Cerebellar nuclear complex (tissue), 1 donor: ENCODE results near the gene YIPF1.

Experiments used
- DNase-seq, 2 experiments: peaks; one replicate each; lab custom pipeline; 2025; lab: John Stamatoyannopoulos, UW

YIPF1 gene

GRCh38 chr1:53889304-53890298, at the start of gene YIPF1:
YIPF1 (minus strand) TSS chr1:53889797; CDS start chr1:53888937, 860 bp downstream.
- peak; percentile 47 to 78 for DNase-seq

DNA sequence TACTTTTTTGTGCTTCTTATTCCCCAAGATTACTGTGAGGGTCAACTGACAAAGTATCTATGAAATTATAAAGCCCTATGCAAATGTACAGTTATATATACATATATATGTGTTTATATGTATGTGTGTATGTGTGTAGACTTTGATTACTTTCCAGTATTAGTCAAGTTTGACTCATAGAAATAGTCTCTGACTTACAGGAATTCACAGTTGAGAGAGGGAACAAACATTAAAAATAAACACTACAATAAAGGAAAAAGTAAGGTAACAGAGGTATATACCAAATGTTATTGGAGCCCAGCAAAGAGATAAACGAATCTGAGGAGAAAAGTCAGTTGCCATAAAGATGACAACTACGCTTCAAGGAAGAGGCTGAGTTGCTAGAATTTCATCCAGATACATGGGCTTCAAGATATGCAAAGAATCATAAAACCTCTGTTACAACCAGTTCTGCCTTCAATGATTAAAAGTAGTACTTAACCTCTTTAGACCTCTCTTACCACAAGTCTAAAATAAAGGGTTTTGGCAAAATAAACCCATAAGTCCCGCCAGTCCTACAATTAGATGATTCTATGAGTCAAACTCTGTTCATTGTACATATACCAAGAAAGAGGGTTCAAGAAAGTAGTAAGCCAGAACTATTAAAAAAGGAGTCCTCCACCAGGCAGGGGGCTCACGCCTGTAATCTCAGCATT, 48.7 kb upstream of the YIPF1 start:
- no peak for DNase-seq

GRCh38 chr1:53936430-53936829, 46.8 kb upstream of the YIPF1 start:
- no peak for DNase-seq

DNA sequence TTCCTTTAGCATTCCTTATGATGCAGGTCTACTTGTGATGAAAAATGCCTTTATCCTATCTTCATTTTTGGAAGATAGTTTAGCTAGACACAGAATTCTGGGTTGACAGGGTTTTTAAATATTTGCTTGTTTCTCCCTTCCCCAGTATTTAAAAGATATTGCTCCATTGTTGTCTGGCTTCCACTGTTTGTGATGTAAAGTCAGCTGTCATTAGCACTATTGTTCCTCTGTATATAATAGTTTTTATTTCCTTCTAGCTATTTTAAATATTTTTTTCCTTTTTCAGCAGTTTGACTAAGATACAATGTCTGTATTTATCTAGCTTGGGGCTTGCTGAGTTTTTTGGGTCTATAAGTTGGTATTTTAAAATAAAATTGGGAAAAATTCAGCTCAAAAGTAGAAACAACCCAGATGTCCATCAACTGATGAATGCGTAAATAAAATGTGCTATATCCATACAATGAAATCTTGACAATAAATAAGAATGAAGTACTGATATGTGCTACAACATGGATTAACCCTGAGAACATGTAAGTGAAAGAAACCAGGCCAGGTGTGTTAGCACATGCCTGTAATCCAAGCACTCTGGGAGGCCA, 44.7 kb upstream of the YIPF1 start:
- no peak for DNase-seq

DNA sequence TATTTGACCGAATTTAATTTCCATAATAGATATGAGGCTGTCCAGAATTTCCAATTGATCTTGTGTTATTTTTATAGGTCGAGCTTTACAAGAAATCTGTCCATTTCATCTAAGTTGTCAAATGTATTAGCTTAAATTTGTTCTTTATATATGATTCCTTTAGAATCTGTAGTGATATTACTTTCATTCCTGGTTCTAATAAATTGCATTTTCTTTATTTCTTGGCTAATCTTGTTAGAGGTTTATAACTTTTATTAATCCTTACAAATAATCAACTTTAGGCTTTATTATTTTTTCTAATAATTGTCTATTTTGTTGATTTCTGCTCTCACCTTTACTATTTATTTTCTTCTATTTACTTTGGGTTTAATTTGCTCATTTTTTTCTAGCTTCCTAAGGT, 41.9 kb upstream of the YIPF1 start:
- DNase-seq: no peak

DNA sequence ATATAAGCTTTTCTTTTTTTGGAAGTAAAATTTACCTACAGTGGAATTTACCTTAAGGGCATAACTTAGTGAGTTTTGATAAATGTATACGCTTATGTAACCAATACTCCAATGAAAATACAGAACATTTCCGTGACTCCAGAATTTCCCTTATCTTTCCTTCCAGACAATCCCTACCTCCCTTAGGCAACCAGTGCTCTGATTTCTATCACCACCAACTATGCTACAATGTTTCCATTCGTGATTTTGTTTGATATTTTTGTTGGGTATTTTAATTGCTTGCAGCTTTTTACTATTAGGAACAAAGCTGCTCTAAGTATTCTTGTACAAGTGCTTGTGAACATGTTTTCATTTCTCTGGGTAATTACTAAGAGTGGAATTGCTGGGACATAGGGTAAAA, 41.3 kb upstream of the YIPF1 start:
- DNase-seq: no peak

DNA sequence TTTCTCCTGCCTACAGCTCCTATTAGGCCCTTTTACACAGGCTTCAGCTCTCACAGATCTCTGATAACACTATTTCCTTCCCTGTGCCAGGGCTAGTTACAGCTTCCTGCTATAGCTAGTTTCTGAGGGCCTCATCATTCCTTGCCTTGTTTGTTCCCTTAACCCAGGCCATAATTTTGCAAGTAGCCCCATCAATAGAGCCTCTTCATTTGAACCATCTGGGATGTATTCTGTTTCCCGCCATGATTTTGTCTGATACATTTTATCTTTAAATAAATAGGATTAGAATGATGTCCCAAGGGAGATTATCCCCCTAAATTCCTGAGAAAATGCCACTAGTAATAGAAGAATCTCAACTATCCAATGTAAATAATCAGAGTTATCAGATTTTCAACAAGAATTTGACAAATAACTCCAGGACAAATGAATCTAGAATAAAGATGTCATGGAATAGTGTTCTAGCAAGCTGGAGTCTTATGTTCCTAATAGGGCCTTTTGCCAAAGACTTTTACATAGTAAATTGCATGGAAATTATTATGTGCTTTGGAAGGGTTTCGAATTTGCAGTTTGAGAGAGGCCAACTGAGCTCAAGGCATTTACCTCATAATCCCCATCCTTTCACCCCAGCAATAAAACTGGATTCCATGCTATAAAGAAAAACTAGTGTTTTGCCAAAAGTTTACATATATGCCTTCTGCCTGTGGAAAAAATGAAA, 39.8 kb upstream of the YIPF1 start:
- no peak for DNase-seq

- DNase-seq: no peak
Measured at GRCh38 chr1:53927376-53927881, 37.8 kb upstream of the YIPF1 start.

GRCh38 chr1:53919675-53920066, 30.1 kb upstream of the YIPF1 start:
- DNase-seq: no peak

- DNase-seq: no peak
Measured at GRCh38 chr1:53918343-53918742, 28.7 kb upstream of the YIPF1 start.

DNA sequence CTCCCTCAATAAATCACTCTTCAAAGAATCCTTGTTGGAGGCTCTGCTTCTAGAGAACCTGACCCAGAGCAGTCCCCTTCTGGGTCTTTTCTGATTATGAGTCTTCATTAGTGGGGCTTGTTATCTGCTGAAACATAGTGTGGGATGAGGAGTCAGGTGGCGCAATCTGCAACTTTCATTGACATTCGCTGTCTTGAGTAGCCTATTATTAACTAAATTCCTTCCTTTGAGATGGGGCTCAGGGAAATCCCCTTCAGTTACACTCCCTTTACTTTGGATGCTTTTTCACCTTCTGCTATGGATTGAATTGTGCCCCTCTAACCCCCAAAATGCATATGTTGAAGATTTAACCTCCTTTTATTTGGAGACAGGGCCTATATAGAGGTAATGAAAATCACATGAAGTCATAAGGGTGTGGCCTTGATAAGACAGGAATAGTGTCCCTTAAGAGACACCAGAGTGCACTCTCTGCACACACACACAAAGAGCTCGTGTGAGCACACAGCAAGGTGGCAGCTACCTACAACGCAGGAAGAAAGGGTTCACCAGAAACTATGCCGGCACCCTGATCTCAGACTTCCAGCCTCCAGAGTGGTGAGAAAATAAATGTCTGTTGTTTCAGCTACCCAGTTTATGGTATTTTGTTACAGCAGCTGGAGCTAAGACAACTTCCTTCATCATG, 23.9 kb upstream of the YIPF1 start:
- no peak for DNase-seq

- DNase-seq: no peak
Measured at GRCh38 chr1:53911442-53911841, 21.8 kb upstream of the YIPF1 start.

DNA sequence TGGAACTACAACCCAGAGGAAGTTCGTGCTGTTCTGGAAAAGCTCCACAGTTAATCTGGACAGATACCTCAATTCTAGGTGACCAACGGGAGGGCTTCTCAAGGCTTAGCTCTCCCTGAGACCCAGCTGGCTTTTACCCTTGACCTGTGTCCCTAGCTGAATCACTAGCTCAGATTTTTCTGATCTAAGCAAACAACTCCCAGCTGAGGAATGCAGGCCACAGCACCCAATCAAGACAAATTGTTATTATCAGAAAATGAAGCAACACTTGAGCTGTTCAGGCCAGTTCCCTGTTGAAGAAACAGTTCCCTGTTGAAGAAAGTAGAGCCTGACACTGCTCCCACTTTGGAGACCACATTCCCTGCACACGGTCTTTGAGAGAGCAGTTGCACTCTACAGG, 20.3 kb upstream of the YIPF1 start:
- DNase-seq: no peak

- no peak for DNase-seq
Measured at GRCh38 chr1:53906121-53906520, 16.5 kb upstream of the YIPF1 start.

DNA sequence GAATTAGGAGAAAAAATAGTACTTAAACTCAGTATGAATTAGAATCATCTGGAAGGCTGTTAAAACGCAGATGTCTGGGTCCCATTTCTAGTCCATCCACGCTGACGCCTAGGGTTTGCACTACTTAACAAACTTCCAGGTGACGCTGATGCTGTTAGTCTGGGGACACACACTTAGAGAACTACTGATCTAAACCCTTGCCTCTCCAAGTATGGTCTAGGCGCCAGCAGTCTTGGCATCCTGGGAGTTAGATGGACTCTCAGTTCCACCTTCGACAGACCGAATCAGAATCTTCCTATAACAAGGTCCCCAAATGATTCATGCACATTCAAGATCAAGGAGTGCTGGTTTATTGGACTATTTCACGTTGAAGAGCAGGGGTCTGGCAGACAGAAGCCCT, 15.9 kb upstream of the YIPF1 start:
- no peak for DNase-seq

DNA sequence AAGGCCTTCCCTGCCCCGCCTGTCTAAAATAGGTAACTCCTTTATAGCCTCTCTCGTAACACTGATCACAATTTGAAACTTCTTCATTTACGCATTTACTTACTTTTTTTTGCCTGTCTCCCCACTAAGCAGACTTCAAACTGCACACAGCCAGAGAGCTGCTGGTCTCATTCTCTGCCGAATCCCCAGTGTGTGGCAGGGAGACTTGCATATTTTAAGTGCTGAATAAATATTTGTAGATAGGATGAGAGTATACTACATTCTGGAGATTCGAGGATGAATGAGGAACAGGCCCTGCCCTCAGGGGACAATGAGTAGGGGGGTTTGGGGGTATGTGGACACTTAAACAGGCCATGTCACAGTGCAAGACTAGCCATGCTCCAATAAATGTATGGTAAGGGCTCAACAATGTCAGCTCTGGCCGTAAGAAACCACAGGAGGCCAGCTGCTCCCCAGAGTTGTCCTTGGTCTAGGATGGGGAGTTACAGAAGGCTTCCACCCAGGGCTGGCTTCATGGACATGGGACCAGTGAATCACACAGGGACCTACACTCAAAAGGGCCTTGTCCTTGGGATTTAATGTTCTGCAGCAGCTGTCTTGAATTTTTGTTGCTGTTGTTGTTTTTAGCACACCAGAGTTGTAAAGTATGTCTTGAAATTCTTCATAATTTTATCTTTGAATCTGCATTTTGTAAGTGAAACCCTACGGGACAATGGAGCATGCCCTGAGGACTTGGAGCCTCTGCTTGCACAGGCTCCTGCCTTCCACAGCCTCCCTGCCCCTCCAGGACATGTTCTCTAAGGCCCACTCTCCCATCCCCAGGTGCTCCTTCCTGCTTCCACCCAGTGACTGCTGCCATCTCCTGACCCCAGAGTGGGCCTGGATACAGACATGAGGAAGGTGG, 12.9 kb upstream of the YIPF1 start:
- no peak for DNase-seq

GRCh38 chr1:53899708-53900107, 10.1 kb upstream of the YIPF1 start:
- no peak for DNase-seq

GRCh38 chr1:53899206-53899628, 9.6 kb upstream of the YIPF1 start:
- no peak for DNase-seq

DNA sequence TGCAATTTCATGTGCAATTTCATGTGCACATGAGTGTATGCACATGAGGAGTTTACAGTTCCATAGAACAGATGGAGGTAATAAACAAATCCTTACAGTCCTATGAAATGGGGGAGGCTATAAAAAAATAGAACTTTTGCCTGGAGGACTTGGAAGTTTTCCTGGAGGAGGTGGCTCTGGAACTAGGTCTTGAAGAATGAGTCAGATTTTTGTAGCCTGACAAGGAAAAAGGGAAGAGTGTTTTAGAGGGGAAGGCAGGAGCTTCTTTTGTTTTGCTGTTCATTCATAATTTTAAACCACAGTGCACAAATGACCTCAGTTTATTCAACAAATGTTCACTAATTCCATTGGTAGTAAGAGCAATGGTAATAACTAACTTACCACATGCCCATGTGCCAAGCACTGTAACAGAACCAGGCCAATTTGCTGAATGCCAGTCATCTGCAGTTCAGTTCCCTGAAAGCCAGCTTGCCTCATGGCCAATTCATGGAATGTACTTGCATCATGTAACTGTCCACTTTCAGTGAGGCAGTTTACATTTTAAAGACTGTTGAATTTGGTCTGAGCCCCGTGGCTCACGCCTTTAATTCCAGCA, 7.1 kb upstream of the YIPF1 start:
- no peak for DNase-seq

DNA sequence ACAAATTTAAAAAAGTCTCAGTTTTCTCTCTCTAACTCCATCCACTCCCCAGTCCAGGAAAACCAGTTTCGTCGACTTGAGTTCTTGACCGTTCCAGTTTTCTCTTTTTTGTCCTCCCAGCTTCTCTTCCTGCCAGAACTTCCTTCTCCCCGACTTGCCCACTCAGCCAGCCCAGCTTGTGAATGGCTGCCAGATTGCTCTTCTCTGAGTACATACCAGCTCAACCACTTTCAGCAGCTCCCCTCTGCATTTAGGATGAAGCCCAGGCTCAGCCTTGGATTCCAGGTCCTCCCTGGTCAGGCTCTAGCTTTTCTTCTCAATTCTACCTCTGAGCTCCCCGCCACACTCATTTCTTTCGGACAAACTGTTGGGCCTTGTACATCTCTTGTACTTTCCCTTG, 5.8 kb upstream of the YIPF1 start:
- DNase-seq: no peak
